Midbrain (tissue), 1 donor: Measurements from ENCODE around the gene IFNA1.
A peak's percentile ranks its signal among the peaks of the same experiment; 100 is the strongest.
"Not testable (repeated sequence)": the region's sequence is repeated elsewhere in the genome, so short reads cannot be mapped to it uniquely, and the experiment has no call there.

ENCODE experiments used
- DNase-seq: peaks from one replicate; lab custom pipeline; 2025; lab: John Stamatoyannopoulos, UW

The IFNA1 gene

GRCh38 chr9:21443849-21444625 is 3.8 kb downstream of the IFNA1 start:
- DNase-seq, result no peak

GRCh38 chr9:21449312-21449711 is 9.1 kb downstream of the IFNA1 start:
- DNase-seq, result not testable (repeated sequence)

- DNase-seq, result no peak
Observed at GRCh38 chr9:21450733-21451394, 10.6 kb downstream of the IFNA1 start.

- no peak for DNase-seq
Observed at GRCh38 chr9:21452681-21453080, 12.4 kb downstream of the IFNA1 start.

GRCh38 chr9:21454149-21454548 is 13.9 kb downstream of the IFNA1 start:
- DNase-seq, result no peak

GRCh38 chr9:21455320-21455719 is 15.1 kb downstream of the IFNA1 start:
- DNase-seq, result peak; percentile 38

- no peak for DNase-seq
Observed at GRCh38 chr9:21461377-21461776, 21.1 kb downstream of the IFNA1 start.

GRCh38 chr9:21465138-21465537 is 24.9 kb downstream of the IFNA1 start:
- DNase-seq, result no peak

- peak; percentile 48 for DNase-seq
Observed at GRCh38 chr9:21465859-21466518, 25.8 kb downstream of the IFNA1 start.

GRCh38 chr9:21470126-21470525 is 29.9 kb downstream of the IFNA1 start:
- DNase-seq, result peak; percentile 9

- no peak for DNase-seq
Observed at GRCh38 chr9:21473236-21473635, 33.0 kb downstream of the IFNA1 start.

- DNase-seq, result no peak
Observed at GRCh38 chr9:21477466-21477865, 37.2 kb downstream of the IFNA1 start.

- DNase-seq, result no peak
Observed at GRCh38 chr9:21479152-21479702, 39.0 kb downstream of the IFNA1 start.

GRCh38 chr9:21481470-21482056 is 41.3 kb downstream of the IFNA1 start:
- peak; percentile 17 for DNase-seq

- DNase-seq, result no peak
Observed at GRCh38 chr9:21482213-21482612, 42.0 kb downstream of the IFNA1 start, which contains the start of gene IFNE. Gene IFNE (minus strand): TSS chr9:21482313. CDS start chr9:21481694, 619 bp downstream.
